Breast epithelium (tissue), 3 donors: Measurements from ENCODE around the gene MYO3B.

Source experiments
- POLR2AphosphoS5 ChIP-seq, 3 donors: sonication (generic); formaldehyde crosslinking; IDR thresholded peaks; one replicate each; pipeline ENCODE4 v1.6.1; 2017; ENCODE audit warnings: antibody characterized with exemption in 3 of 3
- TF ChIP-seq, protein P1 (sequence below), 3 donors: fragments of 450-650 bp; IDR thresholded peaks; one replicate each; pipeline ENCODE4 v1.5.1; 2016 to 2017; ENCODE audit warnings: antibody characterized with exemption in 3 of 3, mild to moderate bottlenecking in 3 of 3, moderate library complexity in 3 of 3

GRCh38 chr2:170652637-170653417 is 474.9 kb downstream of the MYO3B start:
- no peak for TF ChIP-seq POLR2AphosphoS5 (IDR thresholded peaks at IDR 0.05)
- TF ChIP-seq, protein P1, sequence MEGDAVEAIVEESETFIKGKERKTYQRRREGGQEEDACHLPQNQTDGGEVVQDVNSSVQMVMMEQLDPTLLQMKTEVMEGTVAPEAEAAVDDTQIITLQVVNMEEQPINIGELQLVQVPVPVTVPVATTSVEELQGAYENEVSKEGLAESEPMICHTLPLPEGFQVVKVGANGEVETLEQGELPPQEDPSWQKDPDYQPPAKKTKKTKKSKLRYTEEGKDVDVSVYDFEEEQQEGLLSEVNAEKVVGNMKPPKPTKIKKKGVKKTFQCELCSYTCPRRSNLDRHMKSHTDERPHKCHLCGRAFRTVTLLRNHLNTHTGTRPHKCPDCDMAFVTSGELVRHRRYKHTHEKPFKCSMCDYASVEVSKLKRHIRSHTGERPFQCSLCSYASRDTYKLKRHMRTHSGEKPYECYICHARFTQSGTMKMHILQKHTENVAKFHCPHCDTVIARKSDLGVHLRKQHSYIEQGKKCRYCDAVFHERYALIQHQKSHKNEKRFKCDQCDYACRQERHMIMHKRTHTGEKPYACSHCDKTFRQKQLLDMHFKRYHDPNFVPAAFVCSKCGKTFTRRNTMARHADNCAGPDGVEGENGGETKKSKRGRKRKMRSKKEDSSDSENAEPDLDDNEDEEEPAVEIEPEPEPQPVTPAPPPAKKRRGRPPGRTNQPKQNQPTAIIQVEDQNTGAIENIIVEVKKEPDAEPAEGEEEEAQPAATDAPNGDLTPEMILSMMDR (IDR thresholded peaks at IDR 0.05), result no peak
